OCI-LY7 (cell line): ENCODE data around the gene SDHC. TPM values are rescaled to one million over a fixed set of nuclear protein-coding genes. Genes with fewer than 3 reads are reported as not detected.

Experiments used
- BruUV-seq: library from RNA; stranded (reverse); fragments of 400-500 nt; replicated peaks from 2 replicates; lab custom pipeline; 2021; lab: Mats Ljungman, UMichigan
- CTCF ChIA-PET: fragments of 300-600 bp; sonication (Branson Sonifier 250); formaldehyde crosslinking; loops from one replicate; lab custom pipeline; 2022; ENCODE audit warnings: antibody characterized with exemption; ENCODE audit not compliant: unreplicated experiment; lab: Charles Lee
- POLR2A ChIA-PET: fragments of 300-600 bp; sonication (Branson Sonifier 250); formaldehyde crosslinking; loops from one replicate; lab custom pipeline; 2022; ENCODE audit warnings: antibody characterized with exemption; lab: Charles Lee
- DNase-seq: peaks from one replicate; pipeline ENCODE4 v3.0.0-alpha.2; 2015; ENCODE audit warnings: low spot score
- H2AFZ ChIP-seq: fragments of 200-600 bp; sonication (generic), shearing (Covaris generic); 2 replicates; pipeline ENCODE4 v1.6.1; 2014; ENCODE audit warnings: mild to moderate bottlenecking, antibody characterized with exemption, low read length, moderate library complexity
- H3K27ac ChIP-seq: fragments of 200-600 bp; sonication (generic); 2 replicates; pipeline ENCODE4 v1.5.1; 2014; ENCODE audit warnings: mixed run types, low read depth, mild to moderate bottlenecking, moderate library complexity, low read length, inconsistent platforms; ENCODE audit not compliant: poor library complexity, severe bottlenecking
- H3K36me3 ChIP-seq: fragments of 200-600 bp; sonication (generic); 2 replicates; pipeline ENCODE4 v1.6.1; 2014; ENCODE audit warnings: mild to moderate bottlenecking, antibody characterized with exemption, low read length, moderate library complexity, mixed read lengths; ENCODE audit not compliant: insufficient read depth
- H3K4me1 ChIP-seq: fragments of 200-600 bp; sonication (generic); 2 replicates; pipeline ENCODE4 v1.5.1; 2014; ENCODE audit warnings: mild to moderate bottlenecking, low read length; ENCODE audit not compliant: insufficient read depth, poor library complexity, severe bottlenecking
- H3K4me2 ChIP-seq: fragments of 200-600 bp; sonication (generic); 2 replicates; pipeline ENCODE4 v1.6.1; 2014; ENCODE audit warnings: mild to moderate bottlenecking, low read length
- H3K4me3 ChIP-seq: fragments of 200-600 bp; sonication (generic); 2 replicates; pipeline ENCODE4 v1.5.1; 2014; ENCODE audit warnings: mild to moderate bottlenecking, low read depth, low read length; ENCODE audit not compliant: poor library complexity, severe bottlenecking
- H3K79me2 ChIP-seq: fragments of 200-600 bp; sonication (generic); 2 replicates; pipeline ENCODE4 v1.6.1; 2016; ENCODE audit warnings: low read depth, mild to moderate bottlenecking, low read length, moderate library complexity, mixed read lengths; ENCODE audit not compliant: insufficient read depth
- H3K9me2 ChIP-seq: fragments of 200-600 bp; sonication (generic); 2 replicates; pipeline ENCODE4 v1.6.1; 2016; ENCODE audit warnings: mild to moderate bottlenecking, low read length, mixed read lengths; ENCODE audit not compliant: insufficient read depth
- H3K9me3 ChIP-seq: fragments of 200-600 bp; sonication (generic); 2 replicates; pipeline ENCODE4 v1.6.1; 2014; ENCODE audit warnings: mild to moderate bottlenecking, mixed run types, low read length, mixed read lengths
- H4K20me1 ChIP-seq: fragments of 200-600 bp; sonication (generic); 2 replicates; pipeline ENCODE4 v1.6.1; 2014; ENCODE audit warnings: mild to moderate bottlenecking, antibody characterized with exemption, low read length, moderate library complexity, mixed read lengths; ENCODE audit not compliant: insufficient read depth
- EZH2phosphoT487 ChIP-seq: fragments of 200-600 bp; sonication (generic); IDR thresholded peaks from 2 replicates; pipeline ENCODE4 v1.6.1; 2018; ENCODE audit warnings: low read depth, borderline replicate concordance, mild to moderate bottlenecking, mixed run types, antibody characterized with exemption, low read length, moderate library complexity, mixed read lengths
- intact Hi-C: fragments of 100-400 bp; cut with micrococcal nuclease; formaldehyde crosslinking; loops from one replicate; pipeline ENCODE4 v1.10.0; 2022; ENCODE audit not compliant: unreplicated experiment
- total RNA-seq, 2 experiments: library from RNA; depleted of rRNA in 1 of 2; stranded (reverse); fragments of >200 nt in 1 of 2; shearing (Covaris generic) in 1 of 2; gene quantifications; 2 replicates each; pipeline ENCODE4 v1.2.3, GENCODE V29; 2014 to 2022
- TF ChIP-seq, protein P1 (sequence below): fragments of 200-600 bp; sonication (generic); conservative IDR thresholded peaks from 2 replicates; pipeline ENCODE4 v1.5.1; 2014; ENCODE audit warnings: mild to moderate bottlenecking, antibody characterized with exemption, low read length, moderate library complexity, mixed read lengths

SDHC gene
- total RNA-seq, 2 experiments from 2014 or later, result 20.6 to 175 TPM

DNA sequence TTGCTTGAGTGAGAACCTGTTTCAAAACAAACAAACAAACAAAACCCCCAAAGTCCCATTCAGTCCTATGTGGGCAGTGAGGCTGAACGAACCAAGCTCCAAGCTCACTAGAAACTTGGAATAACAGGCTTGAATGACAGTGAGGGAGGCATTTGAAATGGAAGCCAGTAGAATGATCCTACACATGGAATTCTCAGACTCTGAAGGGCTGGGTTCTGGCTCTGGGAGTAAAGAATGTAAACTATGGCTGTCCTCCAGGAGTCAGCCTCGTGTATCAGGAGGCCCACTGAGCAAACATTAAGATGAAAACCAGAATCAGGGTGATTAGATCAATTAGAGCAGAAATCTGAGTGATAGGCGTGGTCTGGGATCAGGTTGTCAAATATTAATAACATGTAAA is 40.8 kb upstream of the SDHC start:
- no peaks in the 10 kb centered on the region for H3K9me3 ChIP-seq
- DNase-seq, result no peak
- no peaks in the 10 kb centered on the region for H3K79me2 ChIP-seq
- no peak overlapping the region for H3K4me3 ChIP-seq
- H4K20me1 ChIP-seq, result no peaks in the 10 kb centered on the region
- no peaks in the 10 kb centered on the region for H3K36me3 ChIP-seq
- ChIA-PET CTCF (no interaction called here), POLR2A (no interaction called here)
- no peak overlapping the region for H2AFZ ChIP-seq
- no peaks in the 10 kb centered on the region for H3K4me1 ChIP-seq
- intact Hi-C loops, result no loop called here
- TF ChIP-seq EZH2phosphoT487, result no peak
- TF ChIP-seq, protein P1, sequence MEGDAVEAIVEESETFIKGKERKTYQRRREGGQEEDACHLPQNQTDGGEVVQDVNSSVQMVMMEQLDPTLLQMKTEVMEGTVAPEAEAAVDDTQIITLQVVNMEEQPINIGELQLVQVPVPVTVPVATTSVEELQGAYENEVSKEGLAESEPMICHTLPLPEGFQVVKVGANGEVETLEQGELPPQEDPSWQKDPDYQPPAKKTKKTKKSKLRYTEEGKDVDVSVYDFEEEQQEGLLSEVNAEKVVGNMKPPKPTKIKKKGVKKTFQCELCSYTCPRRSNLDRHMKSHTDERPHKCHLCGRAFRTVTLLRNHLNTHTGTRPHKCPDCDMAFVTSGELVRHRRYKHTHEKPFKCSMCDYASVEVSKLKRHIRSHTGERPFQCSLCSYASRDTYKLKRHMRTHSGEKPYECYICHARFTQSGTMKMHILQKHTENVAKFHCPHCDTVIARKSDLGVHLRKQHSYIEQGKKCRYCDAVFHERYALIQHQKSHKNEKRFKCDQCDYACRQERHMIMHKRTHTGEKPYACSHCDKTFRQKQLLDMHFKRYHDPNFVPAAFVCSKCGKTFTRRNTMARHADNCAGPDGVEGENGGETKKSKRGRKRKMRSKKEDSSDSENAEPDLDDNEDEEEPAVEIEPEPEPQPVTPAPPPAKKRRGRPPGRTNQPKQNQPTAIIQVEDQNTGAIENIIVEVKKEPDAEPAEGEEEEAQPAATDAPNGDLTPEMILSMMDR, result no peak
- H3K27ac ChIP-seq, result no peak overlapping the region
- no peak overlapping the region for H3K4me2 ChIP-seq
- no peaks in the 10 kb centered on the region for H3K9me2 ChIP-seq
- no TSS peak for BruUV-seq

DNA sequence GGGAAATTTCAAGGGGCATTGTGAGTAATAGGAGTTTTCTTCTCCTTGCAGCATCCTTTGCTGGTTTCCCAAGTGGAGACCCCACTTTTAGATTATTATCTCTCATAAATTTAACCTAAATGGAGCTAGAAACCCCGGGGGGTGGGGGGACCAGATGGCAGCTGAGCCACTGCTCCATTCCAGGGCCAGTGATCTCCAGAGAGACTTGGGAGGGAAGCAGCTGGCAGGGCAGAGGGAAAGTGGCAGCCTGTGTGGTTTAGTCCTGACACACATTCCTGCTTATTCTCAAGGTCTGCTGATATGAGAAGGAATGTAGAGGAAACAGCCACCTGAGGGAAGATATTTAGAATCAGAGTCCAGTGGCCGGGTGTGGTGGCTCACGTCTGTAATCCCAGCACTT is 39.3 kb upstream of the SDHC start:
- POLR2A ChIA-PET, result interaction anchor here (0.5 to 0.6 kb wide), 2 partner anchors 40 to 47 kb away, joined by 3 to 5 read pairs; no protein-coding TSS in a partner anchor
- CTCF ChIA-PET, result interaction anchor here (0.6 kb wide), 1 partner anchor 115 kb away, joined by 6 read pairs; no protein-coding TSS in a partner anchor
- H2AFZ ChIP-seq, result no peak overlapping the region
- H3K4me3 ChIP-seq, result no peak overlapping the region
- no peaks in the 10 kb centered on the region for H3K36me3 ChIP-seq
- H3K9me3 ChIP-seq, result no peaks in the 10 kb centered on the region
- H4K20me1 ChIP-seq, result no peaks in the 10 kb centered on the region
- H3K4me1 ChIP-seq, result no peaks in the 10 kb centered on the region
- intact Hi-C loops, result no loop called here
- H3K9me2 ChIP-seq, result no peaks in the 10 kb centered on the region
- BruUV-seq, result no TSS peak
- no peaks in the 10 kb centered on the region for H3K79me2 ChIP-seq
- no peak for DNase-seq
- TF ChIP-seq EZH2phosphoT487, result no peak
- TF ChIP-seq, protein P1, result no peak
- H3K27ac ChIP-seq, result no peak overlapping the region
- H3K4me2 ChIP-seq, result no peak overlapping the region

DNA sequence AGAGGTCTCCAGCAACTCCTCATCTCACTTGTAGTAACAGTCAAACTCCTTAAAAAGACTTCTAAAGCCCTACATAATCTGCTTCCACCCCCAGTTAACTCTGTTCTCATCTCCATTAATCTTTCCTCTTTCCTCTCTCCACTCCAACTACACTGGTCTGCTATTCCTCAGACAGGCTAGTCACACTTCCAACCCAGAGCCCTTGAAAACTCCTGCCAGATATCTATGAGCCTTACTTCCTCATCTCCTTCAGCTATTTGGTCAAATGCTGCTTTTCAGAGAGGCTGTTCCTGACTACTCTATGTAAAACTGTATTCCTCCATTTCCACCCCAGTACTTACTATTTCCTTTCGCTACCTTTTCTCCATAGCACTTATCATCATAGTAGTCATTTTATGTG is 31.2 kb upstream of the SDHC start:
- Histone ChIP-seq H3K9me3 (no peaks in the 10 kb centered on the region), H3K79me2 (no peaks in the 10 kb centered on the region), H2AFZ (no peak overlapping the region), H4K20me1 (no peaks in the 10 kb centered on the region), H3K36me3 (no peaks in the 10 kb centered on the region), H3K4me3 (no peak overlapping the region), H3K27ac (no peak overlapping the region), H3K9me2 (no peaks in the 10 kb centered on the region), H3K4me1 (no peaks in the 10 kb centered on the region), H3K4me2 (no peak overlapping the region)
- intact Hi-C loops, result no loop called here
- ChIA-PET CTCF (no interaction called here), POLR2A (interaction anchor here (1.1 kb wide), 1 partner anchor 85 kb away, joined by 3 read pairs; no protein-coding TSS in a partner anchor)
- no peak for TF ChIP-seq EZH2phosphoT487
- TF ChIP-seq, protein P1, result no peak
- DNase-seq, result no peak
- BruUV-seq, result no TSS peak
